Suprapubic skin (tissue), 3 donors: ENCODE data around the gene PTCH1.

Experiments used
- CTCF ChIP-seq, 2 donors: fragments of 200-600 bp in 1 of 2; fragments of 450-650 bp in 1 of 2; sonication (generic) in 1 of 2; IDR thresholded peaks; one replicate each; pipeline ENCODE4 v1.5.1; 2016 to 2019; ENCODE audit warnings: antibody characterized with exemption in 2 of 2, mild to moderate bottlenecking in 1 of 2, moderate library complexity in 1 of 2
- EP300 ChIP-seq: sonication (generic); formaldehyde crosslinking; IDR thresholded peaks from one replicate; pipeline ENCODE4 v1.6.1; 2017; ENCODE audit warnings: antibody characterized with exemption

- TF ChIP-seq CTCF (IDR thresholded peaks at IDR 0.05) (no peak), EP300 (no peak)
Observed at GRCh38 chr9:95484225-95484624, 32.5 kb downstream of the PTCH1 start.
